DOHH2 (cell line): ENCODE data around the gene PPHLN1.
"Not testable (repeated sequence)": the region's sequence is repeated elsewhere in the genome, so short reads cannot be mapped to it uniquely, and the experiment has no call there.

Experiments used
- H3F3A ChIP-seq: fragments of 200-600 bp; sonication (generic), shearing (Covaris generic); 2 replicates; pipeline ENCODE4 v1.6.0; 2016; ENCODE audit warnings: antibody characterized with exemption, mild to moderate bottlenecking; ENCODE audit not compliant: control insufficient read depth, insufficient read depth
- H3K27ac ChIP-seq: fragments of 200-600 bp; sonication (generic); 2 replicates; pipeline ENCODE4 v1.5.1; 2014; ENCODE audit warnings: low read depth, mild to moderate bottlenecking, low read length, moderate library complexity
- H3K27me3 ChIP-seq: fragments of 200-600 bp; sonication (generic); 2 replicates; pipeline ENCODE4 v1.6.1; 2014; ENCODE audit warnings: mild to moderate bottlenecking, low read length, mixed read lengths; ENCODE audit not compliant: control insufficient read depth
- H3K36me3 ChIP-seq: fragments of 200-600 bp; sonication (generic); 2 replicates; pipeline ENCODE4 v1.6.1; 2014; ENCODE audit warnings: mild to moderate bottlenecking, low read length, moderate library complexity, mixed read lengths; ENCODE audit not compliant: control insufficient read depth
- H3K4me1 ChIP-seq: fragments of 200-600 bp; sonication (generic); 2 replicates; pipeline ENCODE4 v1.6.1; 2014; ENCODE audit warnings: mild to moderate bottlenecking, low read length, mixed read lengths; ENCODE audit not compliant: control insufficient read depth
- H3K4me2 ChIP-seq: fragments of 200-600 bp; sonication (generic); 2 replicates; pipeline ENCODE4 v1.6.0; 2014; ENCODE audit warnings: mild to moderate bottlenecking, low read length, moderate library complexity
- H3K4me3 ChIP-seq: fragments of 200-600 bp; sonication (generic); 2 replicates; pipeline ENCODE4 v1.5.1; 2014; ENCODE audit warnings: mild to moderate bottlenecking, low read length, mixed read lengths
- H3K79me2 ChIP-seq: fragments of 200-600 bp; sonication (generic); 2 replicates; pipeline ENCODE4 v1.6.1; 2014; ENCODE audit warnings: mild to moderate bottlenecking, low read length, mixed read lengths; ENCODE audit not compliant: control insufficient read depth
- H3K9me2 ChIP-seq: fragments of 200-600 bp; sonication (generic); replicated peaks from 2 replicates; pipeline ENCODE4 v1.6.1; 2014; ENCODE audit warnings: mild to moderate bottlenecking, low read length, mixed read lengths; ENCODE audit not compliant: control insufficient read depth
- H3K9me3 ChIP-seq: fragments of 200-600 bp; sonication (generic); 2 replicates; pipeline ENCODE4 v1.6.1; 2014; ENCODE audit warnings: antibody characterized with exemption, low read length, mixed read lengths; ENCODE audit not compliant: control insufficient read depth, insufficient read depth
- H4K20me1 ChIP-seq: fragments of 200-600 bp; sonication (generic); 2 replicates; pipeline ENCODE4 v1.6.0; 2014; ENCODE audit warnings: low read depth, mild to moderate bottlenecking, antibody characterized with exemption, low read length, moderate library complexity; ENCODE audit not compliant: control insufficient read depth, insufficient read depth
- EZH2phosphoT487 ChIP-seq: fragments of 200-600 bp; sonication (generic); IDR thresholded peaks from 2 replicates; pipeline ENCODE4 v1.6.1; 2017; ENCODE audit warnings: borderline replicate concordance, mild to moderate bottlenecking, antibody characterized with exemption, low read length, moderate library complexity, mixed read lengths
- TF ChIP-seq, protein P1 (sequence below): fragments of 200-600 bp; sonication (generic); IDR thresholded peaks from one replicate; pipeline ENCODE4 v1.5.1; 2014; ENCODE audit warnings: antibody characterized with exemption, mild to moderate bottlenecking, low read depth, low read length; ENCODE audit not compliant: poor library complexity, severe bottlenecking

PPHLN1 gene

DNA sequence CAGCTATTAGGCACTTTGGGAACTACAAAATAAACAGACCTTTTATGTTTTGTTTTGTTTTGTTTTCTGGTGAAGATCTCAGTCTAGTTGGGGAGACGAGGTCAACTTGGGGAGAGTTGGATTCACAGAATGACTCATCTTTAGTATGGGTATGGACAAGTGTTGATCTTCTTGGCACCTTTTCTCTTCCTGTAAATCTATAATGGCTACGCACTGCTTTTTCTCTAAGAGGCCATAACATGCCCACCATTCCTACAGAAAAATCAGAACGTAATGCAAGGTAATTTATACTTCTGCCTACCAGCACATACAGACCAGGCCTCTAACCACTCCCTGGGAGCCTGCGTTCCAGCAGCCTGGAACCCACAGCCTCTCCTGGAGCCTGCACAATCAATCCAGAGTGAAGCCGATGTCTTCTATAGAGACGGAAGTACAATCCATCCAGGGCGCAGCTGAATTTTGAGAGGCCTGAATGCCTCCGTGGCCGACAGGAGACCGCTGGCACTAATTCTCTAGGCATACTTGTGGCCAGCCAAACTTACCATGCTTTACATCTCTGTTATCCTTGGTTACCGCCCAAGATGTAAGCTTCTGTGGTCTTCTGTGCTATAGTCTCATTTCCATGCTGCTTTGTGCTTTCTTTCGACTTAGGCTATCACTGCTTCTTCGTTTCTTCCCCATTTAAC is 717 bp downstream of the PPHLN1 start:
- peak overlapping the region; percentile 88 for H3K4me2 ChIP-seq
- H3K4me1 ChIP-seq, result peaks cover 20% of the 10 kb centered on the region
- H3K27me3 ChIP-seq, result no peaks in the 10 kb centered on the region
- H3K4me3 ChIP-seq, result peak overlapping the region; percentile 91
- peaks cover 4% of the 10 kb centered on the region; the same call in 1 of the 2 replicates for H3F3A ChIP-seq
- no peaks in the 10 kb centered on the region for H3K9me2 ChIP-seq
- peaks cover 14% of the 10 kb centered on the region for H4K20me1 ChIP-seq
- H3K36me3 ChIP-seq, result peaks cover 26% of the 10 kb centered on the region
- no peaks in the 10 kb centered on the region for H3K9me3 ChIP-seq
- no peak for TF ChIP-seq EZH2phosphoT487
- TF ChIP-seq, protein P1, sequence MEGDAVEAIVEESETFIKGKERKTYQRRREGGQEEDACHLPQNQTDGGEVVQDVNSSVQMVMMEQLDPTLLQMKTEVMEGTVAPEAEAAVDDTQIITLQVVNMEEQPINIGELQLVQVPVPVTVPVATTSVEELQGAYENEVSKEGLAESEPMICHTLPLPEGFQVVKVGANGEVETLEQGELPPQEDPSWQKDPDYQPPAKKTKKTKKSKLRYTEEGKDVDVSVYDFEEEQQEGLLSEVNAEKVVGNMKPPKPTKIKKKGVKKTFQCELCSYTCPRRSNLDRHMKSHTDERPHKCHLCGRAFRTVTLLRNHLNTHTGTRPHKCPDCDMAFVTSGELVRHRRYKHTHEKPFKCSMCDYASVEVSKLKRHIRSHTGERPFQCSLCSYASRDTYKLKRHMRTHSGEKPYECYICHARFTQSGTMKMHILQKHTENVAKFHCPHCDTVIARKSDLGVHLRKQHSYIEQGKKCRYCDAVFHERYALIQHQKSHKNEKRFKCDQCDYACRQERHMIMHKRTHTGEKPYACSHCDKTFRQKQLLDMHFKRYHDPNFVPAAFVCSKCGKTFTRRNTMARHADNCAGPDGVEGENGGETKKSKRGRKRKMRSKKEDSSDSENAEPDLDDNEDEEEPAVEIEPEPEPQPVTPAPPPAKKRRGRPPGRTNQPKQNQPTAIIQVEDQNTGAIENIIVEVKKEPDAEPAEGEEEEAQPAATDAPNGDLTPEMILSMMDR, result no peak
- H3K27ac ChIP-seq, result peak overlapping the region; percentile 24
- peaks cover 75% of the 10 kb centered on the region for H3K79me2 ChIP-seq

DNA sequence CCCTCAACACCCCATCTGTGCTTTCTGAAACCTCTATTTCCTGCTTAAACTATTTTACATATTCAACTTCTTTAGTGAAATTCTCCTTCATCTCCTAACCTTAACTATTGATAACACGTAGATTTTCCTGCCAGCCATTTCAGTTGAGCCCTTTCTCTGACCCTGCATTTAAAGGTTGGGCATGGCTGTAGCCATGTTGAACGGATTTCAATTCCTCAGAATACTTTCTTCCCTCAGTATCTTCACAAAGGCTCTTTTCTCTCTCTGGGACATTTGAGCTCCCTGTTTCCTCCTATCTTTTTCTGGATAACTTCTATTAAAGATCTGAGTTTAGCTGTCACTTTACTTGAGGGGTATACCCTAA is 1.2 kb downstream of the PPHLN1 start:
- Histone ChIP-seq H3K4me3 (peak overlapping the region; percentile 91), H3F3A (peaks cover 4% of the 10 kb centered on the region; the same call in 1 of the 2 replicates), H3K79me2 (peaks cover 80% of the 10 kb centered on the region), H3K27ac (peak overlapping the region; percentile 24; the same call in 1 of the 2 replicates), H3K4me1 (peaks cover 24% of the 10 kb centered on the region), H3K9me2 (no peaks in the 10 kb centered on the region), H4K20me1 (peaks cover 14% of the 10 kb centered on the region), H3K27me3 (no peaks in the 10 kb centered on the region), H3K36me3 (peaks cover 23% of the 10 kb centered on the region), H3K9me3 (no peaks in the 10 kb centered on the region), H3K4me2 (peak overlapping the region; percentile 88)
- no peak for TF ChIP-seq EZH2phosphoT487
- TF ChIP-seq, protein P1, result no peak

DNA sequence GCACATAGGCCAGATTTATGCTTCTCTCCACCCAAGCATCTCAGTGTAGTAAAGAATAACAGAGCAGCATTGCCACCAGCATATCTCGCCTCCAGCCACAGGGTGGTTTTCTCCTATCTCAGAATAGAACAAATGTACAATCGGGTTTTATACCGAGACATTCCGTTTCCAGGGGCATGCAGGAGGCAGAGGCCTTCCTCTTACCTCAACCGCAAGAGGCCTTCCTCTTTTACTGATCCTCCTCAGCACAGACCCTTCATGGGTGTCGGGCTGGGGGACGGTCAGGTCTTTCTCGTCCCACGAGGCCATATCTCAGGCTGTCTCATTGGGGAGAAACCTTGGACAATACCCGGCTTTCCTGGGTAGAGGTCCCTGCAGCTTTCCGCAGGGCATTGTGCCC is 4.1 kb downstream of the PPHLN1 start:
- H3K9me3 ChIP-seq, H3K9me2 ChIP-seq, H3K27ac ChIP-seq, H3K4me2 ChIP-seq, H3K27me3 ChIP-seq, H3K4me3 ChIP-seq, H3F3A ChIP-seq: not testable (repeated sequence)
- Histone ChIP-seq H4K20me1 (peaks cover 26% of the 10 kb centered on the region), H3K4me1 (peaks cover 22% of the 10 kb centered on the region), H3K36me3 (peaks cover 25% of the 10 kb centered on the region), H3K79me2 (peaks cover 98% of the 10 kb centered on the region)

DNA sequence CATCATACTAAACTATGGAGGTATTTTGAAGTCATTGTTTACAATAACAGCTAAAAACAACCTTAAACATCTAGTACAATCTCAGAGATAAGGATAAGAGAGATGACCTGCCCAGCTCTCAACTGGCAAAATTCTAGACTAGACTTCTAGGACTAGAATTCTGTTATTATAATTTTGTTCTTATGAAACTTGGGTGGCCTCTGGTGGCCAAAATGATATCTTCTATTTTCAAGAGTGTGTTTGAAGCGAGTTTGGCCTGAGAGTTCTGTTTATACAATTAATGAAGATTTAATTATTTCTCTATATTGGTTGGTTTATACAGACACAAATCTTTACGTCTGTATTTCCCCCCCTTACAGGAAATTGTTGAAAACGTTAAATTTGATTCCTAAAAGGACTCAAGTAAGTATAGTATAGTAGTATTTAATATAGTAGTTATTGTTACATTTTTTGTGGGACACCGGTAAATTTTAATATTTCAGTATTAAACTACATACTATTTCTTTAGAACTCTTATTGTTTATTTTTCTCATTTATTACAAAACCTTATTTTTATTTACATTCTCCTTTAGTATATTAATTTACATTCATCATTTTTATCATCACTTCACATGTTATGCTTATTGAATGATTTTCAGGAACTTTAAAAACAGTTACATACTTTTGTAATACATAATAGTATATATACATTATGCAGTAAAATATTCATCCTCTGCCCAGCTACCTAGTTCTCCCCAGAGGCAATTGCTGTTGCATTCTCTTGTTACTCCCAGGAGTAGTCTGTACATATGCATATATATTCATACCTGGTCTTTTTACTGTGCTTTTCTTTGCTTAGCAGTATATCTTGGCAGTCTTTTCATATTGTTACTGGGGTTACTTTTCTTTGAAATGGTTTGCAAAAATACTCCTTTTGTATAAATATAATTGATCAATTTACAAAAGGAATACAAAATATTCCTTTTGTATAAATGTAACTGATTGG is 6.6 kb downstream of the PPHLN1 start:
- H4K20me1 ChIP-seq, result peaks cover 21% of the 10 kb centered on the region
- H3F3A ChIP-seq, result peaks cover 4% of the 10 kb centered on the region; the same call in 1 of the 2 replicates
- no peaks in the 10 kb centered on the region for H3K9me2 ChIP-seq
- no peak for TF ChIP-seq EZH2phosphoT487
- TF ChIP-seq, protein P1, result peak; percentile 55
- no peaks in the 10 kb centered on the region for H3K27me3 ChIP-seq
- no peaks in the 10 kb centered on the region for H3K9me3 ChIP-seq
- H3K4me1 ChIP-seq, result peaks cover 14% of the 10 kb centered on the region
- no peak overlapping the region for H3K4me2 ChIP-seq
- peaks cover 93% of the 10 kb centered on the region for H3K79me2 ChIP-seq
- peaks cover 33% of the 10 kb centered on the region for H3K36me3 ChIP-seq
- no peak overlapping the region for H3K27ac ChIP-seq
- no peak overlapping the region for H3K4me3 ChIP-seq
